ENCODE measurements around the gene BMAL1. TPM values are rescaled to one million over a fixed set of nuclear protein-coding genes. Genes with fewer than 3 reads are reported as not detected.

Gene BMAL1
- total and polyA plus RNA-seq, 2 of the 4 experiments (the other 2 are of a cell fraction) = 8.8 to 9.9 TPM

DNA sequence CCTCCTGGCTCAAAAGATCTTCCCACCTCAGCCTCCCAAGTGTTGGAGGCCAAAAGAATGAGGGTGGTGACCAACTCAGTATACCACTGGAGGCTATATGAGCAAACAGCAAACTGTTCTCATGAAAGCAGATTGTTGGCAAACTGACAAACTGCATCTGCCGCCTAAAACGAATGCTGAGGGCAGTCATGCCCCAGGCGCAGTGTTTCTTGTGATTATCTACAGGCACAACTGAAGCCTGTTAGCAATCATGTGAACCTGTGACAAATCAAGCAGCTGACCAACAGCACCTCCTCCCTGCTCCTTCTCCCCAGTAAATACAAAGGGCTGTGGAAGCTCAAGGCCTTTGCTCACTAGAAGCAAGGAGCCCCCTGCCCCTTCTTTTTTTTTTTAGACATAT lies 137.6 kb downstream of the BMAL1 start:
- in situ Hi-C loops (cut with MboI; ENCODE audit: low sequenced_read_pairs) = no loop called here
- whole genome bisulfite sequencing, 2 experiments (ENCODE audit: extremely low coverage in 2 of 2, insufficient read length in 1 of 2) = 94% methylated on average over 3 of the region's 3 CpGs; no CpG with 5 or more reads in 1 of the 2 experiments

More for the DNA sequence above, 137.6 kb downstream of the BMAL1 start:
- Histone ChIP-seq H4K5ac (ENCODE audit: low read depth, low read length) (no peak overlapping the region), H3K4me1 (ENCODE audit: control insufficient read depth, insufficient read depth, low read length) (no peaks in the 10 kb centered on the region), H3K36me3 (ENCODE audit: control insufficient read depth, insufficient read depth, low read length) (peaks cover 13% of the 10 kb centered on the region), H3K56ac (ENCODE audit: extremely low read depth, insufficient read depth, low read length) (no peak overlapping the region), H3K18ac (ENCODE audit: low read depth, low read length) (no peak overlapping the region), H2AK9ac (replicated peaks; ENCODE audit: low read depth, low read length, poor library complexity) (no peak overlapping the region), H3K4me2 (ENCODE audit: low read depth, low read length) (no peak overlapping the region), H3K4me3 (ENCODE audit: insufficient read depth, low read depth, low read length) (no peak overlapping the region), H3K23ac (ENCODE audit: low read depth, low read length) (no peak overlapping the region), H2BK15ac (ENCODE audit: low read depth, low read length) (no peak overlapping the region), H3K9ac (ENCODE audit: low read depth, low read length) (no peak overlapping the region), H2BK5ac (ENCODE audit: low read depth, low read length, poor library complexity, severe bottlenecking) (no peak overlapping the region), H4K20me1 (ENCODE audit: insufficient read depth, low read length) (no peaks in the 10 kb centered on the region), H3K14ac (replicated peaks; ENCODE audit: low read depth, low read length) (no peak overlapping the region), H3K27ac (ENCODE audit: insufficient read depth, low read length) (no peak overlapping the region), H2BK120ac (ENCODE audit: low read depth, low read length) (no peak overlapping the region), H2AK5ac (ENCODE audit: low read depth, low read length) (no peak overlapping the region), H2AFZ (replicated peaks; ENCODE audit: low read length, poor library complexity) (no peak overlapping the region), H3K9me3 (ENCODE audit: control insufficient read depth, insufficient read depth, low read length) (no peaks in the 10 kb centered on the region), H3K27me3 (ENCODE audit: control insufficient read depth, insufficient read depth, low read length) (no peaks in the 10 kb centered on the region), H4K91ac (ENCODE audit: insufficient read depth, low read depth, low read length) (no peak overlapping the region), H3K4ac (ENCODE audit: low read depth, low read length) (no peak overlapping the region), H2BK20ac (ENCODE audit: low read depth, low read length) (no peak overlapping the region), H3K9me1 (ENCODE audit: insufficient read depth, low read length) (no peaks in the 10 kb centered on the region), H3K79me1 (ENCODE audit: low read depth in 1 of 2, low read length in 2 of 2) (peaks cover 2 to 6% of the 10 kb centered on the region in 2 experiments; a peak in 3 of 4 replicates), H4K8ac (ENCODE audit: low read depth in 2 of 2, low read length in 2 of 2) (no peak overlapping the region)
- DNase-seq (no peak), ATAC-seq (ENCODE audit: low read depth) (no peak)
- no peak for TF ChIP-seq RFX5 (IDR thresholded peaks at IDR 0.05; ENCODE audit: low read depth, low read length)
- TF ChIP-seq FOS (IDR thresholded peaks at IDR 0.05; ENCODE audit: low read depth, low read length) = no peak
- no peak for TF ChIP-seq MAFK (IDR thresholded peaks at IDR 0.05; ENCODE audit: low read depth, low read length)
- no peak for TF ChIP-seq CEBPB (IDR thresholded peaks at IDR 0.05; ENCODE audit: low read depth, low read length)
- TF ChIP-seq, protein P1, sequence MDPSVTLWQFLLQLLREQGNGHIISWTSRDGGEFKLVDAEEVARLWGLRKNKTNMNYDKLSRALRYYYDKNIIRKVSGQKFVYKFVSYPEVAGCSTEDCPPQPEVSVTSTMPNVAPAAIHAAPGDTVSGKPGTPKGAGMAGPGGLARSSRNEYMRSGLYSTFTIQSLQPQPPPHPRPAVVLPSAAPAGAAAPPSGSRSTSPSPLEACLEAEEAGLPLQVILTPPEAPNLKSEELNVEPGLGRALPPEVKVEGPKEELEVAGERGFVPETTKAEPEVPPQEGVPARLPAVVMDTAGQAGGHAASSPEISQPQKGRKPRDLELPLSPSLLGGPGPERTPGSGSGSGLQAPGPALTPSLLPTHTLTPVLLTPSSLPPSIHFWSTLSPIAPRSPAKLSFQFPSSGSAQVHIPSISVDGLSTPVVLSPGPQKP (IDR thresholded peaks at IDR 0.05; ENCODE audit: borderline replicate concordance, low read depth, low read length) = no peak
- TF ChIP-seq, protein P2, sequence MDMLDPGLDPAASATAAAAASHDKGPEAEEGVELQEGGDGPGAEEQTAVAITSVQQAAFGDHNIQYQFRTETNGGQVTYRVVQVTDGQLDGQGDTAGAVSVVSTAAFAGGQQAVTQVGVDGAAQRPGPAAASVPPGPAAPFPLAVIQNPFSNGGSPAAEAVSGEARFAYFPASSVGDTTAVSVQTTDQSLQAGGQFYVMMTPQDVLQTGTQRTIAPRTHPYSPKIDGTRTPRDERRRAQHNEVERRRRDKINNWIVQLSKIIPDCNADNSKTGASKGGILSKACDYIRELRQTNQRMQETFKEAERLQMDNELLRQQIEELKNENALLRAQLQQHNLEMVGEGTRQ (IDR thresholded peaks at IDR 0.05; ENCODE audit: low read depth, low read length) = no peak
- TF ChIP-seq BHLHE40 (IDR thresholded peaks at IDR 0.05; ENCODE audit: low read depth, low read length) = no peak
- TF ChIP-seq SMC3 (IDR thresholded peaks at IDR 0.05; ENCODE audit: low read depth, low read length) = no peak
- TF ChIP-seq, protein P3, sequence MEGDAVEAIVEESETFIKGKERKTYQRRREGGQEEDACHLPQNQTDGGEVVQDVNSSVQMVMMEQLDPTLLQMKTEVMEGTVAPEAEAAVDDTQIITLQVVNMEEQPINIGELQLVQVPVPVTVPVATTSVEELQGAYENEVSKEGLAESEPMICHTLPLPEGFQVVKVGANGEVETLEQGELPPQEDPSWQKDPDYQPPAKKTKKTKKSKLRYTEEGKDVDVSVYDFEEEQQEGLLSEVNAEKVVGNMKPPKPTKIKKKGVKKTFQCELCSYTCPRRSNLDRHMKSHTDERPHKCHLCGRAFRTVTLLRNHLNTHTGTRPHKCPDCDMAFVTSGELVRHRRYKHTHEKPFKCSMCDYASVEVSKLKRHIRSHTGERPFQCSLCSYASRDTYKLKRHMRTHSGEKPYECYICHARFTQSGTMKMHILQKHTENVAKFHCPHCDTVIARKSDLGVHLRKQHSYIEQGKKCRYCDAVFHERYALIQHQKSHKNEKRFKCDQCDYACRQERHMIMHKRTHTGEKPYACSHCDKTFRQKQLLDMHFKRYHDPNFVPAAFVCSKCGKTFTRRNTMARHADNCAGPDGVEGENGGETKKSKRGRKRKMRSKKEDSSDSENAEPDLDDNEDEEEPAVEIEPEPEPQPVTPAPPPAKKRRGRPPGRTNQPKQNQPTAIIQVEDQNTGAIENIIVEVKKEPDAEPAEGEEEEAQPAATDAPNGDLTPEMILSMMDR (conservative IDR thresholded peaks at IDR 0.05; ENCODE audit: low read depth, low read length) = no peak
- TF ChIP-seq MAZ (IDR thresholded peaks at IDR 0.05; ENCODE audit: borderline replicate concordance, low read depth, low read length) = no peak
- TF ChIP-seq NFE2L2 (IDR thresholded peaks at IDR 0.05; ENCODE audit: low read depth, low read length) = no peak
- no peak for TF ChIP-seq POLR2A (IDR thresholded peaks at IDR 0.05; ENCODE audit: low read depth, low read length)
- no peak for TF ChIP-seq MXI1 (IDR thresholded peaks at IDR 0.05; ENCODE audit: borderline replicate concordance, low read depth, low read length)
- TF ChIP-seq RCOR1 (IDR thresholded peaks at IDR 0.05; ENCODE audit: insufficient replicate concordance, low read length) = no peak
- no peak for TF ChIP-seq CHD1 (IDR thresholded peaks at IDR 0.05; ENCODE audit: low read depth, low read length)
- BruUV-seq (replicated peaks) = no TSS peak
- dilution Hi-C loops (cut with HindIII; ENCODE audit: low sequenced_read_pairs, unreplicated experiment) (no loop called here), intact Hi-C loops (cut with micrococcal nuclease) (no loop called here)
- CTCF ChIA-PET = no interaction called here
- POLR2A ChIA-PET (ENCODE audit: unreplicated experiment) = no interaction called here

Data from IMR-90 (cell line).